Osteoblast (primary cell): ENCODE data around the gene FARS2. TPM values are rescaled to one million over a fixed set of nuclear protein-coding genes. Genes with fewer than 3 reads are reported as not detected.

Experiments
- DNase-seq: peaks from one replicate; pipeline ENCODE4 v3.0.0; 2011; ENCODE audit warnings: low spot score, mixed read lengths; ENCODE audit not compliant: insufficient read length; ENCODE audit errors: missing footprints
- H2AFZ ChIP-seq: 2 replicates; pipeline ENCODE4 v1.6.0; 2011; ENCODE audit warnings: mild to moderate bottlenecking, low read length
- H3K27ac ChIP-seq: 2 replicates; pipeline ENCODE4 v1.5.1; 2011; ENCODE audit warnings: mild to moderate bottlenecking, low read depth, low read length, moderate library complexity
- H3K27me3 ChIP-seq: 2 replicates; pipeline ENCODE4 v1.6.0; 2012; ENCODE audit warnings: mild to moderate bottlenecking, control low read depth, inconsistent platforms, low read length, moderate library complexity; ENCODE audit not compliant: insufficient read depth
- H3K36me3 ChIP-seq: 2 replicates; pipeline ENCODE4 v1.5.1; 2011; ENCODE audit warnings: mild to moderate bottlenecking, low read length, control low read depth, moderate library complexity; ENCODE audit not compliant: insufficient read depth
- H3K4me1 ChIP-seq: 2 replicates; pipeline ENCODE4 v1.5.1; 2011; ENCODE audit warnings: mild to moderate bottlenecking, low read length, control low read depth, moderate library complexity; ENCODE audit not compliant: insufficient read depth
- H3K4me2 ChIP-seq: 2 replicates; pipeline ENCODE4 v1.6.0; 2011; ENCODE audit warnings: mild to moderate bottlenecking, low read length; ENCODE audit not compliant: insufficient read depth
- H3K4me3 ChIP-seq: fragments of 200-600 bp; sonication (generic); 3 replicates; pipeline ENCODE4 v1.5.1; 2012; ENCODE audit warnings: mild to moderate bottlenecking, low read length, inconsistent platforms; ENCODE audit not compliant: insufficient read depth
- H3K79me2 ChIP-seq: 2 replicates; pipeline ENCODE4 v1.6.0; 2012; ENCODE audit warnings: mild to moderate bottlenecking, low read length, control low read depth, inconsistent platforms; ENCODE audit not compliant: insufficient read depth
- H3K9me3 ChIP-seq: 2 replicates; pipeline ENCODE4 v1.5.1; 2011; ENCODE audit warnings: low read depth, low read length, control low read depth
- H4K20me1 ChIP-seq: 2 replicates; pipeline ENCODE4 v1.6.0; 2012; ENCODE audit warnings: mild to moderate bottlenecking, low read length, control low read depth; ENCODE audit not compliant: insufficient read depth
- CTCF ChIP-seq: IDR thresholded peaks from 2 replicates; pipeline ENCODE4 v1.5.1; 2011; ENCODE audit warnings: mild to moderate bottlenecking, low read depth, low read length, moderate library complexity; ENCODE audit errors: extremely low read depth
- total RNA-seq: library from RNA; depleted of rRNA; stranded (reverse); fragments of >200 nt; gene quantifications from 2 replicates; pipeline ENCODE4 v1.2.3, GENCODE V29; 2012

Gene FARS2
- total RNA-seq, 1 donor = 29.7 TPM

GRCh38 chr6:5425267-5425666, 164.0 kb downstream of the FARS2 start:
- no peaks in the 10 kb centered on the region for H3K36me3 ChIP-seq
- no peak overlapping the region for H2AFZ ChIP-seq
- H3K9me3 ChIP-seq = no peaks in the 10 kb centered on the region
- no peaks in the 10 kb centered on the region for H3K27me3 ChIP-seq
- H3K4me1 ChIP-seq = no peaks in the 10 kb centered on the region
- no peak overlapping the region for H3K27ac ChIP-seq
- no peaks in the 10 kb centered on the region for H4K20me1 ChIP-seq
- H3K4me3 ChIP-seq = no peak overlapping the region
- DNase-seq = no peak
- no peak overlapping the region for H3K4me2 ChIP-seq
- H3K79me2 ChIP-seq = no peaks in the 10 kb centered on the region
- TF ChIP-seq CTCF = no peak

- no peak overlapping the region for H2AFZ ChIP-seq
- TF ChIP-seq CTCF = no peak
- DNase-seq = no peak
- H3K4me2 ChIP-seq = no peak overlapping the region
- H4K20me1 ChIP-seq = no peaks in the 10 kb centered on the region
- H3K4me3 ChIP-seq = no peak overlapping the region
- no peak overlapping the region for H3K27ac ChIP-seq
- no peaks in the 10 kb centered on the region for H3K36me3 ChIP-seq
- H3K27me3 ChIP-seq = no peaks in the 10 kb centered on the region
- no peaks in the 10 kb centered on the region for H3K9me3 ChIP-seq
- H3K4me1 ChIP-seq = no peaks in the 10 kb centered on the region
- H3K79me2 ChIP-seq = no peaks in the 10 kb centered on the region
These were observed 164.5 kb downstream of the FARS2 start for GRCh38 chr6:5425797-5426196.

- no peaks in the 10 kb centered on the region for H4K20me1 ChIP-seq
- no peak for TF ChIP-seq CTCF
- no peaks in the 10 kb centered on the region for H3K36me3 ChIP-seq
- H3K9me3 ChIP-seq = no peaks in the 10 kb centered on the region
- no peaks in the 10 kb centered on the region for H3K79me2 ChIP-seq
- no peak overlapping the region for H3K4me3 ChIP-seq
- H3K27ac ChIP-seq = no peak overlapping the region
- no peak for DNase-seq
- H3K4me1 ChIP-seq = no peaks in the 10 kb centered on the region
- H3K27me3 ChIP-seq = no peaks in the 10 kb centered on the region
- H2AFZ ChIP-seq = no peak overlapping the region
- no peak overlapping the region for H3K4me2 ChIP-seq
These were observed 166.3 kb downstream of the FARS2 start for GRCh38 chr6:5427586-5427985.

- H3K79me2 ChIP-seq = no peaks in the 10 kb centered on the region
- peaks cover 17% of the 10 kb centered on the region for H3K4me1 ChIP-seq
- H3K27me3 ChIP-seq = no peaks in the 10 kb centered on the region
- H3K27ac ChIP-seq = no peak overlapping the region
- H3K36me3 ChIP-seq = no peaks in the 10 kb centered on the region
- no peak overlapping the region for H2AFZ ChIP-seq
- H3K9me3 ChIP-seq = no peaks in the 10 kb centered on the region
- H4K20me1 ChIP-seq = no peaks in the 10 kb centered on the region
- no peak for DNase-seq
- TF ChIP-seq CTCF = no peak
- H3K4me2 ChIP-seq = no peak overlapping the region
- no peak overlapping the region for H3K4me3 ChIP-seq
These were observed 172.0 kb downstream of the FARS2 start for GRCh38 chr6:5433324-5433723.
